ENCODE measurements around the gene PAK1IP1.
"Not testable (repeated sequence)": the region's sequence is repeated elsewhere in the genome, so short reads cannot be mapped to it uniquely, and the experiment has no call there.

Gene PAK1IP1

GRCh38 chr6:10741643-10742042 lies 46.9 kb downstream of the PAK1IP1 start:
- DNase-seq (ENCODE audit: low read depth in 2 of 2) = not testable (repeated sequence)

GRCh38 chr6:10742251-10742650 lies 47.5 kb downstream of the PAK1IP1 start:
- no peak for DNase-seq (ENCODE audit: low read depth in 2 of 2)

GRCh38 chr6:10743515-10743914 lies 48.7 kb downstream of the PAK1IP1 start:
- no peak for DNase-seq (ENCODE audit: low read depth in 2 of 2)

GRCh38 chr6:10745116-10745515 lies 50.3 kb downstream of the PAK1IP1 start:
- no peak for DNase-seq (ENCODE audit: low read depth in 2 of 2)

GRCh38 chr6:10746915-10747250 lies 52.1 kb downstream of the PAK1IP1 start:
- no peak for DNase-seq (ENCODE audit: low read depth in 2 of 2)

GRCh38 chr6:10747251-10747972 lies 52.6 kb downstream of the PAK1IP1 start, which contains the start of gene TMEM14B:
Gene TMEM14B (plus strand): TSS chr6:10747805. CDS start chr6:10749246, 1,441 bp downstream.
- DNase-seq (ENCODE audit: low read depth in 2 of 2) = peak; percentile 99

GRCh38 chr6:10749734-10750133 lies 55.0 kb downstream of the PAK1IP1 start:
- no peak for DNase-seq (ENCODE audit: low read depth in 2 of 2)

GRCh38 chr6:10750568-10750967 lies 55.8 kb downstream of the PAK1IP1 start:
- DNase-seq (ENCODE audit: low read depth in 2 of 2) = not testable (repeated sequence)

- DNase-seq (ENCODE audit: low read depth in 2 of 2) = not testable (repeated sequence)
Measured at GRCh38 chr6:10751757-10752156, 57.0 kb downstream of the PAK1IP1 start.

GRCh38 chr6:10756085-10756484 lies 61.3 kb downstream of the PAK1IP1 start:
- no peak for DNase-seq (ENCODE audit: low read depth in 2 of 2)
